Fibroblast of mammary gland (primary cell): ENCODE data around the gene ADCY7.

Experiments used
- DNase-seq: peaks from one replicate; pipeline ENCODE4 v3.0.0-alpha.2; 2010; ENCODE audit warnings: low read depth
- H3K4me3 ChIP-seq: 2 replicates; pipeline ENCODE4 v1.5.1; 2011; ENCODE audit warnings: low read depth, mild to moderate bottlenecking, low read length, moderate library complexity; ENCODE audit not compliant: control insufficient read depth
- CTCF ChIP-seq: conservative IDR thresholded peaks from 2 replicates; pipeline ENCODE4 v1.5.1; 2011; ENCODE audit warnings: low read depth, low read length, inconsistent platforms; ENCODE audit not compliant: control insufficient read depth, insufficient read depth

ADCY7 gene

GRCh38 chr16:50351116-50351515 is 84.8 kb downstream of the ADCY7 start:
- peak; percentile 24 for DNase-seq
- no peak overlapping the region for H3K4me3 ChIP-seq
- no peak for TF ChIP-seq CTCF

- no peak for TF ChIP-seq CTCF
- DNase-seq, result no peak
- H3K4me3 ChIP-seq, result no peak overlapping the region
Measured at GRCh38 chr16:50351952-50352351, 85.6 kb downstream of the ADCY7 start.

GRCh38 chr16:50354082-50354481 is 87.7 kb downstream of the ADCY7 start:
- H3K4me3 ChIP-seq, result no peak overlapping the region

GRCh38 chr16:50354629-50355456 is 88.5 kb downstream of the ADCY7 start:
- peak; percentile 35 for DNase-seq
- TF ChIP-seq CTCF, result peak; percentile 65
- no peak overlapping the region for H3K4me3 ChIP-seq

More at GRCh38 chr16:50354082-50354481, 87.7 kb downstream of the ADCY7 start:
- no peak for DNase-seq
- TF ChIP-seq CTCF, result no peak

GRCh38 chr16:50359626-50360025 is 93.3 kb downstream of the ADCY7 start:
- no peak for DNase-seq
- TF ChIP-seq CTCF, result no peak
- no peak overlapping the region for H3K4me3 ChIP-seq

- TF ChIP-seq CTCF, result no peak
- H3K4me3 ChIP-seq, result no peak overlapping the region
- DNase-seq, result peak; percentile 95
Measured at GRCh38 chr16:50360033-50360778, 93.9 kb downstream of the ADCY7 start.
